HTR-8/SVneo (cell line): ENCODE results near the gene SPACA7.
"Not testable (repeated sequence)": the region's sequence is repeated elsewhere in the genome, so short reads cannot be mapped to it uniquely, and the experiment has no call there.

ENCODE experiments used
- DNase-seq: peaks from one replicate; pipeline ENCODE4 v3.0.0; 2011; ENCODE audit warnings: low spot score, mixed read lengths; ENCODE audit not compliant: insufficient read length
- FAIRE-seq: peaks from 2 replicates; lab custom pipeline; 2011; peaks lifted over from hg19 to GRCh38; lab: Jason Lieb, UNC

The SPACA7 gene

DNA sequence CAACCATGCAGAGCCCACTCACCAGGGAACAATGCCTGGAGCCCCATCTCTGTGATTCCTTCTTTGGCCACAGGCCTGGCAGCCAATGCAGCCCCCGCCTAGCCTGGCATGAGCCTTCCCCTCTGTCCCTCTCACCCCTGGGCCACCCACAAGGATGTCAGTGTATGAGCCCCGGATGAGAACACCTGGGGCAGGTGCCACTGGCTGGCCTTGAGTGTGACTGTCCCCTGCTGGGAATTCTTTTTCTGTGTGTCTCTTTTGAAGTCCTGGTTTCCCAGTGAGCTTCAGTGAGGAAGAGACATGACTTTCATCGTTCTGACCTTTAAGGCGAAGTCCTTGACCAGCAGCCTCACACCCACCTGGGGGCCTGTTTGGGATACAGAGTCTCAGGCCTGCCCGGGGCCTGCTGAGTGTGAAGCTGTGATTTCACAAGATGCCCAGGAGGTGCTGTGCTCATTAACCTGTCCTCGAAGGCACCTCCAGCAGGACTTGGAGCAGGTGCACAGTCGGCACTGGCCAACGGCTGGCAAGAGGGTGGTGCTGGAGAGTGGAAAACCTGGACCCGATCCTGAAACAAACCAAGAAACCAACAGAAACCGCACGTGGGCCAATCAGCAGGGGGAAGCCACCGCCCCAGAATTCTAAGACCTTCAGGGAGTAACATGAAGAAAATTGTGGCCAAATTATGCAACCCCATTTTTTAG, 27.4 kb upstream of the SPACA7 start:
- no peak for DNase-seq
- no peak for FAIRE-seq

DNA sequence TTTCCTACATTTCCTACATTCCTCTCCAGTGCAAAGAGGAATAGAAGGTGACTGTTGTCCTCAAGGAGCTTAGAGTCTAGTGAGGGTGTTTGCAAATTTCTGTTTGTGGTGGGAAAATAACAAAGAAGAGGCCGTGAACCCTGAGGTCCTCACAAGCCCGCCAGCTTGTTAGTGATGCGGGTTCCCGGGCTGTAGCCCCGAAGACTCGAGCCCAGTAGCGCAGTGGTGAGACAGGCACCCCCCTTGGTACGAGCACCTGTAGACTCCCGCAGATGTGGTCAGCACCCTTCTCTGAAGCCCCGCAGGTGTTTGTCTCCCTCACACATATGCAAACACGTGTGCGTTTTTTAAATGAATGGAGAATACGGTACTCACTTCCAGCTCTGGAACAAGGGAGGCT, 26.5 kb upstream of the SPACA7 start:
- FAIRE-seq (no peak), DNase-seq (no peak)

DNA sequence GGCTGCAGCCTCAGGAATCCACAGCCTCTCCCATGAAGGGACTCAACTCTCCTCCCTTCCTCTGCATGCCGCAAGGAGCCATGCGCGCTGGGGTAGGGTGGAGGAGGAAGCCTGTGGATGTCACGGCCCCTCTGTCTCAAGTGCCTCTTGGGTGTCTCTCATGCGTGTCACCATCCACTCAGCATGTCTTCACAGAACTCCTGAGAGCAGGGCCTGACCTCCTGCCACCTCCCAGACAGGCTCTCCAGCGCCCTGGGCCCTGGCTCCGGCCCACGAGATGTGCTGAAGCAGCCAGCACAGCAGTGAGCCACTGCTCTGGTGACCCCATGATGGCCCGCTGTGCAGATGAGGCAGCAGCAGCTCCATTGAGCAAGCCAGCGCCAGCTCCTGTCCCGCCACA, 25.9 kb upstream of the SPACA7 start:
- DNase-seq = no peak
- no peak for FAIRE-seq

DNA sequence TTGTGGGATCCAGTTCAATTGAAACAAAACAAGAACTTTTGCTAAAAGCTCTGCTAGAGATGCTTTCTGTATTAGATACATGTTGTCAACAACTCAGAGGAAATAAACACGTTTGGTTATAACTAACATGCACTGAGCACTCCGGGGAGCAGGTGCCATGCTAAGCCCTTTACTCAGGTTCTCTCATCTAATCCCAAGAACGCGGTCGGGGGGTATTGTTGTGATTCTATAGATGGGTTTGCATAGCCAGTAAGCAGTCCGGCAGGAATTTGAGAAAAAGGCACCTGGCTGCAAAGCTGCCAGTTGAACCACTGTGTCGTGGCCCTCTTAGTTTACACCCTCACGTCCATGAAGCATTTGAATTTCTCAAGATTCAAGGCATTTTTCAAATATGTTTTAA, 24.3 kb upstream of the SPACA7 start:
- FAIRE-seq = no peak

DNA sequence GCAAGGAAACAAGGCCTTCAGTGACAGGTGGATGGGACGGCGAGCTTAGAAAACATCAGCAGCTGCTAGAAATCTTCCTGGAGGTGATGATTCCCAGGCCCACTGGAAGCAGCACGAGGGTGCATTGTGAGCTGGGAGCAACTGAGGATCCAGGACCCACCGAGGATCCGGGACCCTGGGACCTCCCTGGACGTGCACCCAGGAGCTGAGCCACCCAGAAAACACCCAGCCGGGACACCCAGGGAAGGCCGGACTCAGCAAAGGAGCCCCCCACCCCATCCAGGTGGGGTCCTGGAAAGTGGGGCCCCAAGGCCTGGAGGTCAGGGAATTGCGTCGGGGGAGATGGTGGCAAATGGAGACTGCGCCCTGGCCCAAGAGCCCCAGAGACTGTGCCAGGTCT, 22.3 kb upstream of the SPACA7 start:
- no peak for FAIRE-seq
- DNase-seq = no peak

More for the DNA sequence above, 24.3 kb upstream of the SPACA7 start:
- no peak for DNase-seq

DNA sequence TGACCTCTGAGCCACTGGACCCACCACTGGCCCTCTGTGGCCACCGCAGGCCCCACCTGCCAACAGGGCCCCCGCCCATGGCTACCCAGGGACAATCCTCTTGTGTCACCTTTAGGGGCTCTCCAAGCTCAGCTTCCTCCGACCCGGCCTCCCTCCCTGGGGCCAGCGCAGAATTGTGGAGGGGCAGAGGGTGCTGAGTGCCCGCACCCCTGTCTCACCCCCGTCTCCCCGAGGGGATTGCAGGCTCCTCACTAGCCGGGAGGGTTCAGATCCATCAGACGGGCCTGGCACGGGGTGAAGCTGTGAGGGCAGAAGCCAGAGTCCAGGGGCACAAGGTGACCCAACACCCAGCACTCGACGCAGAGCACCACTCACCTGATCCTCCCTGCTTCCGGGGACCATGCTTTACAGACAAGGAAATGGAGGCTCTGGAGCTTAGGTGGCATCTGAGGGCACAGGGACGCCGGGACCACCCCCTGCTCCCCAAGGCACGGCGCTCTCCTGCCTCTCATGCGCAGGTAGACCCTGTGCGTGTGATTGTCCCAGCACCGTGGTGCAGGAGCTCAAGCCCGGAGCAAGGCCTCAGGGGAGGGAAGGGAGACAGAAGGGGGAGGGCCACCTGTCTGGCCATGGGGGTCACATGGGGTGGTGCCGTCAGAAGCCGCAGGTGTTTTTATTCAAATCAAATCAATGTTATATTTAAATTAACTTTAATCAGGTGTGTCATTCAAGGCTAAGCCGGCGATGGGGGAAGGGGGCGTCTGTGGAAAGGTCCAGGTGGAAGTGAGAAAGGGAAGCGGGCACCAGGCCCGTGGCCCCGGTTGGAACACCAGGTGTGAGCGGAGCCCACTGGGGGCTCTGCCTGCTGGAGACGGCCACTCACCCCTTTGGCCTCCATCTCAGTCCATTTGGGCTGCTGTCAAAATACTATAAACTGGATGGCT, 21.6 kb upstream of the SPACA7 start:
- DNase-seq = no peak
- FAIRE-seq = no peak

DNA sequence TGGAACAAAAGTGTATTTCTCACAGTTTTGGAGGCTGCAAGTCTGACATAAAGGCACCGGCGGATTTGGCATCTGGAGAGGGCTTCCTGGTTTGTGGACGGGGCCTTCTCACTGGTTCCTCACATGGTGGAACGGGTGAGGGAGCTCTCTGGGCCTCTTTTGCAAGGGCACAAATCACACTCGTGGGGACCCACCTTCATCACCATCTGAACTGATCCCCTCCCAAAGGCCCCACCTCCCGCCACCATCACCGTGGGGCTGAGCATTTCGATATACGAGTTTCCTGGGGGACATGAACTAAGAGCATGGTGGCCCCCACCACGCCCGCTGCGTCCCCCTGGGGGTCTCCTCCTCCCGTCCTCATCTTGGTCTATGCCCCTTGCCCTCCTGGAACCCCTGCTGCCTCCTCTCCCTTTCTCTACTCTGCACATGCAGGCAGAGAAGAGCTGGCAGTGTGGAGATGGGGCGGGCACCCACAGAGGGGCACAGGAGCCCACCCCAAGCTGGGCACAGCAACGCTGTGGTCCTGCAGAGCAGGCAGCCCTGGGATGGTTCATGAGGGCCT, 20.8 kb upstream of the SPACA7 start:
- no peak for FAIRE-seq
- no peak for DNase-seq

DNA sequence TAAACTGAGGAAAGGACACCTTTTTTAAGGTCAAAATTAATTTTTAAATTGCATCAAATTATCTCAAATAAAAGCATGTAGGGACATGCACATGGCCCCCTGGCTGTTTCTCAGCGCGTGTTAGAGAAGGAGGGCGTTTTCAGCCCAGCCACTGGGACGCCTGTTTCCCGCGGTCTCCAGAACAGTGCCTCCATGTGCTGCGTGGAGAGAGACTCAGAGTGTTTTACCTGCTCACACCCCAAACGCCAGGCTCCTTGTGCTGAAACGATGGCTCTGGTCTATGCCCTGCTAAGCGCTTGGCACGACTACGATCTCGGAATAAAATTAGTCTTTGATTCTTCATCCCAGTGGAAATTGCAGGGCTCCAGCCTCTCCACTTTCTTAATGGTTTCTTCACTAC, 20.0 kb upstream of the SPACA7 start:
- DNase-seq = no peak
- no peak for FAIRE-seq

DNA sequence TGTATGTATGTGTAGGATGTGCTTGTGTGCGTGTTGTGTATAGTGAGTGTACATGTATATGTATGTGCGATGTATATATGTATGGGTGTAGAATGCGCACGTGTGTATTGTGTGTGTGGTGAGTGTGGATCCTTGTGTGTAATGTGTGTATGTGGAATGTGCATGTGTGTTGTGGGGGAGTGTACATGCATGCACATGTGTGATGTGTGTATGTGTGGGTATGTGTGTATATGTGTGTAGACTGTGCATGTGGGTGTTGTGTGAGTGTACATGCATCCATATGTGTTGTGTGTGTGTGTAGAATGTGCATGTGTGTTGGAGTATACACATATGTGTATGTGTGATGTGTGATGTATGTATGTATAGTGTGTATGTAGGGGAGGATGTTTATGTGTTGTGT, 18.0 kb upstream of the SPACA7 start:
- DNase-seq (no peak), FAIRE-seq (no peak)

DNA sequence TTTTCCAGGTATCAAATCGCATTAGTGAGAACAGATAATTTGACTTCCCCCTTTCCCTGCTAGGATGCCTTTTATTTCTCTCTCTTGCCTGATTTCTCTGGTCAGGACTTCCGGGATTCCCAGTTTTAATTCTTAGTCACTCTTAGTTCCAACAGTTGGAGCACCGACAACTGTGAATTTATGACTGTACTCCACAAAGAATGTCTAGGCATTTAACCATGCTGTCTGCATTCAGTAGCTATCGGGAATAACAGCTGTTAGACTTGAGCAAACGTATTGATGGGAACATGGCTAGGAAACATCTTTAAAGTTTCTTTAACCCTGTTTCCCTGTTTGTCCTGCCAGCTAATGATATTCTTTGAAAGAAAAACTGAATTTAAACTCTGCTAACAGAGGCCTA, 14.1 kb upstream of the SPACA7 start:
- FAIRE-seq (no peak), DNase-seq (no peak)

DNA sequence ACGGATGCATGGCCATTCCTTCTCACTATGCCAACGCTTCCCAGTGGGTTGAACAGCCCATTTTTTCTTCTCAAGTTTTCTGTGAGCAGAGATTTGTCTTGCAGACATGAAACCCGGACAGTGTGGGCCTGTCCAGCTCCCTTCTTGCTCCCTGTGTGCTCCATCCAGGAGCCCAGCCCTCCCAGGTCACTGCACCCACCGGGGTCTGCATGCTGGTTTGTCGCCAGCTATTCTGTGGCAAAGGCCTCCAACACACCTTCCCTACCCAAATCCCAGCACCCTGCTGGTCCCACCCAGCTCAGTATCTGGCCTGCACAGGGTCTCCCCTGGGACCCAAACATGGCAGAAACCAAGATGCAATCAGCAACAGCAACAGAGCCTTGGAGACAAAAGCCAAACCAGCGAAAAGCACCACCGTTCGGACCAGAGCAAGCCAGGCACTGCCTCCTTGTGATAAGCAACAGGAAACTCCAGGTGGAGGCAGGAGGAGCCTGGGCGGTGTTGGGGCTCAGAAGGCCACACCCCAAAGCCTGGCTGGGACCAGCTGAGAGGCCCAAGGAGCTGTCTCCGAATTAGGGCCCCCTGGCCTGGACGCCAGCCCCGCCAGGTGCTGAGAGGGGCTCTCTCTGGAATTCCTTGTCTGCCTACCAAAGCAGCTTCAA, 12.2 kb upstream of the SPACA7 start:
- FAIRE-seq = no peak
- DNase-seq = no peak

DNA sequence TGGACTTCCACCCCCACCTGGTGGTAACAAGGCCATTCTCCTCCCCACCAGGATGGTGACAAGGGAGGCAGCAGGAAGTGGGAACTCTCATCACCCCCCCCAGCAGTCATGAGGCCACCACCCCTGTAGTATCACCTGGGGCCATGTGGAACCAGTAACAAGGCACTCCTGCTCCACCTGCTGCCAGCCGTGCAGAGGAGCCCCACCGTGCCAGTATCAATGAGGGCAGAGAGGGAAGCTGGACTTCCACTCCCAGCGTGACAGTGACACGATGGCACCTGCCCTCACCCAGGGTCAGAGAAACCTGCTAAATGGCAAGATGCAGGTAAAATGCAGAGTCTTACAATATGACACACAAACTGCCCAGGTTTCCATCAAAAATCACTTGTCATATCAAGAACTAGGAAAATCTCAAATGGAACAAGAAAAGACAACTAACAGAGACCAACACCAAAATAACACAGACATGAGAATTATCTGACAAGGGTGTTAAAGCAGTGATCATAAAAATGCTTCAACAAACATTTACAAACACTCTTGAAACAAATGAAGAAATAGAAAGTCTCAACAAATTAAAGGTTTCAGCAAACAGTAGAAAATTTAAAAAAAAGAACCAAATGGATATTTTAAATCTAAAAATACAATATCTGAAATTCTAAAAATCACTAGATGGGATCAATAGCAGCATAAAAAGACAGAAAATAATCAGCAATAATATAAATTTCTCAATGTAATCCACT, 9.1 kb upstream of the SPACA7 start:
- FAIRE-seq = no peak

DNA sequence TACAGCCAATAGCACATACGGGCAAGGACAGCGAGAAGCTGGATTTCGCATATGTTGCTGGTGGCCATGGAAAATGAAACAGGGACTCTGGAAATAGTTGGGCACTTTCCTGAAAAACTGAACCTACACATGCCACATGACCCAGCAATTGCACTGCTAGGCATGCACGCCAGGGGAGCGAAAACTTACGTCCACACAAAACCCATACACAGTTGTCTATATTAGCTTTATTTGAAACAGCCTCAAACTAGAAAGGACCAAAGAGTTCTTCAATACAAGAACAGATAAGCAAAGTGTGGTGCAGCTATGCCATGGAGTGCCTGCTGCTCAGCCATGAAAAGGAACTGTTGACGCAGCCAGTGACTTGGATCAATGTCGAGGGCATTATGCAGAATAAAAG, 7.3 kb upstream of the SPACA7 start:
- DNase-seq = no peak
- FAIRE-seq = no peak

More for the DNA sequence above, 9.1 kb upstream of the SPACA7 start:
- DNase-seq = no peak

DNA sequence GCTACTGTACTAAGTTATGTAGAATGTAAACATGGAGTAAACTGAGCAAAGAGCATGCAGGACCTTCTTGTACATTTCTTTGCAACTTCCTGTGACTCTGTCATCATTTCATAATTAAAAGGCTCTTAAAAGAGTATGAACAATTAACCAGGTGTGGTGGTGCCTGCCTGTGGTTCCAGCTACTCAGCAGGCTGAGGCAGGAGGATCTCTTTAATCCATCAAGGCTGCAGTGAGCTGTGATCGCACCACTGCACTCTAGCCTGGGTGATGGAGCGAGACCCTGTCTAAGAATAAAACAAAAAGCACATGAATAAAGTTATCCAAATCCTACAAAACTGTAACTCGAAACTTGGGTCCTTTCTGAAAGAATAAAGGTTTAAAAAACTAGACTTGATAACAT, 5.8 kb upstream of the SPACA7 start:
- DNase-seq = no peak
- FAIRE-seq = no peak

DNA sequence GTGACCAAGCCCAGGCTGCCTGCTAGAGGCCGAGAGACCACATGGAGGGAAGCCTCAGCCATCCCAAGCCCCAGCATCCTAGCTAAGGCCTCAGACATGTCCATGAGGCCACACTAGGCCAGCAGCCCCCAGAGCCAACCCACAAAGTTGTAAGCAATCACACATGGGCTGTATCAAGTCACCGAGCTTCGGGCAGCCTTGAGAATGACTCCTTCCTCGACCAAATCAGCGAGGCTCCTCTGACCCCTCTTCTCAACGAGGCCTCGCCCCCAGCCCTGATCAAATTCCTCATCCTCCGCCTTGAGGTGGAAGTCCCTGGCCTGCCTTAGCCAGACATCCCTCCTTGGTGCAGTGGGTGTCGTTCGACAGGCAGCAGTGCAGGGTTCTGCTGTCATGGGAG, 1.9 kb upstream of the SPACA7 start:
- no peak for FAIRE-seq
- no peak for DNase-seq

DNA sequence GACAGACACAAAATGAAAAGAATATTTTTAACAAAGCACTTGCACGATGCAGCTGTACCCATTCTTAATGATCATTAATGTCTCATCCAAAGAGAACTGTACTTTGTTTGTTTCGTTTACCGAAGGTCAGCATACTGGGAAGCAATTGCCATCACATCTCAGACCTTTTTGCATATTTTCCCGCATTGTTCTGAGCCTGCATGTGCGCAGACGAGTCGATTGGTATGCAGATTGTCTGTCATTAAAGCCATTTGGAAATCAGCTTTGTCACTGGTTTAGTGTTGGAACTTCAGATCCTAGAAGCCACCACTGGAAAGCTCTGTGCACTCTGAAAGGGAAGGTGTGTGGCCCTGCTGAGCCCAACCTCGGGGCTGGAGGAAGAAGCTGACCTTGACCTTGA, 15.6 kb downstream of the SPACA7 start:
- no peak for FAIRE-seq

DNA sequence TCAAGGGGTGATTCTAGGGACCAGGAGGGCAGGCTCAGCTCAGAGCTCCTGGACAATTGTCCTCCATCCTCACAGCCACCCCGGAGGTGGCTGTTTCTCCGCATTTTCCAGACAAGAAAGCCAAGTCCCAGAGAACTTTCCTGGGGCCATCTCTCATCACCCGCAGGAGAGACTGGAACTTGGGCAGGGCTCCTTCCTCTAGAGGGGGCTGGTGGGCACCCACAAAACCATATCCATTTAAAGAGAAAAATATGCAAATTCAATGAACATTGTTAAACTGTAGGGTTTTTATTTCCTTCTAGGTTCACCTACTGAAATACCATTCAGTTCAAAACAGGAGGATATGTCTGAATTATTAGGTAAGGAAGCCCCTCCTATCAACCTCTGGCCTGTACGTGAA, 16.6 kb downstream of the SPACA7 start:
- DNase-seq (no peak), FAIRE-seq (no peak)

More for the DNA sequence above, 15.6 kb downstream of the SPACA7 start:
- DNase-seq = no peak

DNA sequence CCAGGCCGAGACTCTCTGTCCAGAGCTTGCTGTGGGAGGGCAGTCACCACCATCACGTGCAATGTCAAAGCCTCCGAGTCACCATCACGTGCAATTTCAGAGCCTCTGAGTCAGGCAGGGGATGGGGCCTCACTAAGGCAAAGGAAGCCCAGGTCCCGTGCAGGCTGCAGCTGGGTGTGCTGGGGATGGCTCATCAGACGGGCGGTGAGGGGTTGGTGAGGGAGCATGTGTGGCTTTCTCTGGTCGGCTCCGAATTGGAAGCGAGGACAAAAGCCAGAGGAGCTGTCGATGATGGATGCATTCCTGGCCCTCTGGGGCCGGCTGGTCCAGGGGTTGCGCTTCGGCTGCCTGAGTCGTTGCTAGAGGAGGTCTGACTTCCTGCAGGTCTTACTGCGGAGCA, 18.9 kb downstream of the SPACA7 start:
- DNase-seq = not testable (repeated sequence)

DNA sequence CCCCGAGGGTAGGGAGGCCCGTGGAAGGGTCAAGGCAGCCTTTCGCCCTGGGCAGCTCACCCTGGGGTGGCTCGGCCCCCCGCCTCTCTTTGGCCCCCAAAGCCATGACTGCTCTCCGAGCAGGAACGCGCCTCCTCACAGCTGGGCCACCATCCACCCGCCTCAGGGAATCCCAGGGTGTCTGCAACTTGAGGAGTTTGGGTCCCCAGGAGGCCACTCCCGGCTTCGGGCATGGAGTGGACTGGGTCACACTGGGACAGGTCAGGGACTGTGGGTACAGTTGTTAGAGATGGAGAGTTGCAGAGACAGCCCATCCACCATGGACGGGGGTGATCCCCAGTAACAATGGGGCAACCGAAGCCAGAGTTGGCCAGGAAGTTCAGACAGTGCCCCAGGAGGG, 19.8 kb downstream of the SPACA7 start:
- not testable (repeated sequence) for FAIRE-seq, DNase-seq

More for the DNA sequence above, 18.9 kb downstream of the SPACA7 start:
- FAIRE-seq = not testable (repeated sequence)

DNA sequence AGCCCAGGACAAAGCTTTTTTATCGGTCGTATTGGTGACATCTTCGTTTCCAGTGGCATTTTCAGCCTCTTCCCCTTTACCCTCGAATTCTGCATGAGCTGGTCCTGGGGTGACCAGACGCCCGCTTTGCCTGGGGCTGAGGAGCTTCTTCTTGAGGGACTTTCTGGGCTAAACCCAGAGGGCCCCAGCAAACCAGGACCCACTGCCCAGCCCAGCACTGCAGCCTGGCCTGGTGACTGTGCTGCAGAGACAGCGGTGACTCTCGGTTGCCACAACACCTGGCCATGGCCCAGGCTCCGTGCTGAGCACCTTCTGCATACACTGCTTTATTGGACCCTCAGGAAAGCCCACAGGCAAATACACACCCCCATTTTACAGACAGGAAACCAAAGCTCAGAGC, 21.0 kb downstream of the SPACA7 start:
- FAIRE-seq (no peak), DNase-seq (no peak)
